HepG2 (cell line): ENCODE measurements around the gene RAB3A. TPM values are rescaled to one million over a fixed set of nuclear protein-coding genes. Genes with fewer than 3 reads are reported as not detected.

Source experiments
- CEBPG ChIP-seq: IDR thresholded peaks from 2 replicates; pipeline ENCODE4 v1.6.1; 2016
- ETV6 ChIP-seq: sonication (generic); formaldehyde crosslinking; conservative IDR thresholded peaks from 2 replicates; pipeline ENCODE4 v1.4.0; 2020; ENCODE audit warnings: missing genetic modification reagents
- FOXP1 ChIP-seq, 2 experiments: fragments of 450-650 bp in 1 of 2; IDR thresholded peaks; 2 replicates each; pipeline ENCODE4 v1.6.1; 2017 to 2018; ENCODE audit warnings: antibody characterized with exemption in 1 of 2
- NFE2L2 ChIP-seq: fragments of 150-350 bp; IDR thresholded peaks from 2 replicates; pipeline ENCODE4 v1.6.1; 2014; ENCODE audit warnings: low read length
- NFRKB ChIP-seq: fragments of 450-650 bp; IDR thresholded peaks from 2 replicates; pipeline ENCODE4 v1.6.1; 2017
- PHF5A ChIP-seq: IDR thresholded peaks from one replicate; pipeline ENCODE4 v1.6.1; 2018; ENCODE audit warnings: low read depth, missing genetic modification reagents; ENCODE audit not compliant: unreplicated experiment
- POLR2AphosphoS5 ChIP-seq: IDR thresholded peaks from 2 replicates; pipeline ENCODE4 v1.6.1; 2012; ENCODE audit warnings: low read depth, low read length
- RAD51 ChIP-seq: fragments of 450-650 bp; IDR thresholded peaks from 2 replicates; pipeline ENCODE4 v1.6.1; 2016; ENCODE audit warnings: borderline replicate concordance
- ZFP36L1 ChIP-seq: sonication (generic); formaldehyde crosslinking; IDR thresholded peaks from 2 replicates; pipeline ENCODE4 v1.8.0; 2022; ENCODE audit warnings: mild to moderate bottlenecking, missing genetic modification reagents, moderate library complexity
- ZMYM4 ChIP-seq: sonication (generic); formaldehyde crosslinking; IDR thresholded peaks from 2 replicates; pipeline ENCODE4 v1.8.1; 2023; ENCODE audit warnings: mild to moderate bottlenecking, missing genetic modification reagents
- ZNF75D ChIP-seq: sonication (generic); formaldehyde crosslinking; IDR thresholded peaks from 2 replicates; pipeline ENCODE4 v1.8.1; 2023; ENCODE audit warnings: missing genetic modification reagents, mild to moderate bottlenecking, borderline replicate concordance
- ZNF878 ChIP-seq: sonication (generic); formaldehyde crosslinking; IDR thresholded peaks from 2 replicates; pipeline ENCODE4 v1.8.1; 2023; ENCODE audit warnings: mild to moderate bottlenecking, missing genetic modification reagents, moderate library complexity
- polyA plus RNA-seq, 8 experiments: library from polyadenylated mRNA; depleted of rRNA in 3 of 8; stranded (reverse) in 7 of 8; unstranded in 1 of 8; fragments of >200 nt; fragmentation: Illumina TruSeq in 4 of 8; extraction: Trizol in 4 of 8; gene quantifications; 2 replicates each; pipeline versions ENCODE4 v1.2.1 to v1.2.3, GENCODE V29; 2011 to 2016; ENCODE audit warnings: low read depth in 4 of 8, missing spikeins in 1 of 8, mixed read lengths in 1 of 8; ENCODE audit not compliant: insufficient read depth in 1 of 8
- total RNA-seq, 5 experiments: library from RNA; depleted of rRNA; stranded (reverse); fragments of >200 nt; fragmentation: Illumina TruSeq; extraction: Trizol; gene quantifications; 2 replicates each; pipeline ENCODE4 v1.2.3, GENCODE V29; 2016; ENCODE audit warnings: low read depth in 1 of 5
- TF ChIP-seq, protein P1 (sequence below): sonication (generic); formaldehyde crosslinking; IDR thresholded peaks from 2 replicates; pipeline ENCODE4 v1.4.0; 2020; ENCODE audit warnings: missing genetic modification reagents
- TF ChIP-seq, protein P2 (sequence below): sonication (generic); formaldehyde crosslinking; IDR thresholded peaks from 2 replicates; pipeline ENCODE4 v1.8.0; 2022; ENCODE audit warnings: missing genetic modification reagents, low read depth, mild to moderate bottlenecking, borderline replicate concordance
- TF ChIP-seq, protein P3 (sequence below): sonication (generic); formaldehyde crosslinking; conservative IDR thresholded peaks from 2 replicates; pipeline ENCODE4 v1.4.0; 2020; ENCODE audit warnings: missing genetic modification reagents
- TF ChIP-seq, protein P4 (sequence below): sonication (generic); formaldehyde crosslinking; IDR thresholded peaks from 2 replicates; pipeline ENCODE4 v1.4.0; 2020; ENCODE audit warnings: missing genetic modification reagents
- TF ChIP-seq, protein P5 (sequence below): sonication (generic); formaldehyde crosslinking; IDR thresholded peaks from 2 replicates; pipeline ENCODE4 v1.5.0; 2020; ENCODE audit warnings: mild to moderate bottlenecking, missing genetic modification reagents
- TF ChIP-seq, protein P6 (sequence below): sonication (generic); formaldehyde crosslinking; IDR thresholded peaks from 2 replicates; pipeline ENCODE4 v1.8.1; 2023; ENCODE audit warnings: mild to moderate bottlenecking, missing genetic modification reagents
- TF ChIP-seq, protein P7 (sequence below): sonication (generic); formaldehyde crosslinking; IDR thresholded peaks from 2 replicates; pipeline ENCODE4 v1.8.0; 2022; ENCODE audit warnings: missing genetic modification reagents, mild to moderate bottlenecking, moderate library complexity, borderline replicate concordance

The RAB3A gene
- total and polyA plus RNA-seq, 2 of the 13 experiments (the other 11 are each of a cell fraction or from before 2014, with no cell fraction given) = 0.58 to 0.98 TPM

DNA sequence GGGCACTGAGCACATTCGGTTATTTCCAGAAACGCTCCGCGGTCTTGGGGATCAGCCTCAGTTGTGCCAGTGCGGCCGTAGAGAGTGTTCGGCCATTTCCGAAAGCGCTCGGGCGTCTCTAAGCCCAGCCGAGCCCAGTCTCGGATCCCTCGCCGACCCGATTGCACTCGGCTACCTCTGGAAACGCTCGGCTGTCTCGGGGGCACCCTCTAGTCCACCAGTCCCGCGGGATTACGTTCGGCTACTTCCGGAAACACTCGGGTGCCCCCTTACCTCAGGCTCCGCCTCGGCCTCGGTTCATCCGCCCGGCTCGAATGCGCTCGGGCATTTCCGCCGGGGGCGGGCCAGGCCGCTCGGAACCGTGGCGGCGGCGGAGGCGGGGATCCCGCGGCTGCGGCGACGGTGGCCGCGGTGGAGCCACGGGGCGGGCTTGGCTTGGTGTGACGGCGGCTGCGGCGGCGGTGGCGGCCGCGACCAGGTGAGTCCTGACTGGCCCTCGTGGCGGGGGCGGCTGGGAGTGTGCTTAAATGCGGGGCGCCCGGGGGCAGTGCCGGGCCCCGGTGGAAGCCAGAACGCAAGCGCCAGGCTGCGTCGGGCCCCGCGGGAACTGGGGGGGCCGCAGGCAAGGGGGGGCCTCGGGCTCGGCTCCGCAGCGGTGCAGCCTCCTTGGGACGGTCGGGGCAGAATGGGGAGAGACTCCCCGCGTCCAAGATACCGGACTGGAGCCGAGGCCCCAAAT, 50.9 kb downstream of the RAB3A start, which contains the start of gene PIK3R2 (continued):
- TF ChIP-seq, protein P1, sequence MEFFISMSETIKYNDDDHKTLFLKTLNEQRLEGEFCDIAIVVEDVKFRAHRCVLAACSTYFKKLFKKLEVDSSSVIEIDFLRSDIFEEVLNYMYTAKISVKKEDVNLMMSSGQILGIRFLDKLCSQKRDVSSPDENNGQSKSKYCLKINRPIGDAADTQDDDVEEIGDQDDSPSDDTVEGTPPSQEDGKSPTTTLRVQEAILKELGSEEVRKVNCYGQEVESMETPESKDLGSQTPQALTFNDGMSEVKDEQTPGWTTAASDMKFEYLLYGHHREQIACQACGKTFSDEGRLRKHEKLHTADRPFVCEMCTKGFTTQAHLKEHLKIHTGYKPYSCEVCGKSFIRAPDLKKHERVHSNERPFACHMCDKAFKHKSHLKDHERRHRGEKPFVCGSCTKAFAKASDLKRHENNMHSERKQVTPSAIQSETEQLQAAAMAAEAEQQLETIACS = no peak
- TF ChIP-seq CEBPG (CRISPR knock-in tag) = no peak
- no peak for TF ChIP-seq PHF5A (CRISPR knock-in tag)
- no peak for TF ChIP-seq ETV6 (CRISPR knock-in tag)
- TF ChIP-seq, protein P2, sequence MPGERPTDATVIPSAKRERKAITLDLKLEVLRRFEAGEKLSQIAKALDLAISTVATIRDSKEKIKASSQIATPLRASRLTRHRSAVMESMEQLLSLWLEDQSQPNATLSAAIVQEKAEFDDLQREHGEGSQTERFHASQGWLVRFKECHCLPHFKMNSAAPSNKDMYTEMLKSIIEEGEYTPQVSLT (CRISPR knock-in tag) = no peak
- TF ChIP-seq, protein P3, sequence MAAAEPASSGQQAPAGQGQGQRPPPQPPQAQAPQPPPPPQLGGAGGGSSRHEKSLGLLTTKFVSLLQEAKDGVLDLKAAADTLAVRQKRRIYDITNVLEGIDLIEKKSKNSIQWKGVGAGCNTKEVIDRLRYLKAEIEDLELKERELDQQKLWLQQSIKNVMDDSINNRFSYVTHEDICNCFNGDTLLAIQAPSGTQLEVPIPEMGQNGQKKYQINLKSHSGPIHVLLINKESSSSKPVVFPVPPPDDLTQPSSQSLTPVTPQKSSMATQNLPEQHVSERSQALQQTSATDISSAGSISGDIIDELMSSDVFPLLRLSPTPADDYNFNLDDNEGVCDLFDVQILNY (CRISPR knock-in tag) = no peak
- TF ChIP-seq, protein P4, sequence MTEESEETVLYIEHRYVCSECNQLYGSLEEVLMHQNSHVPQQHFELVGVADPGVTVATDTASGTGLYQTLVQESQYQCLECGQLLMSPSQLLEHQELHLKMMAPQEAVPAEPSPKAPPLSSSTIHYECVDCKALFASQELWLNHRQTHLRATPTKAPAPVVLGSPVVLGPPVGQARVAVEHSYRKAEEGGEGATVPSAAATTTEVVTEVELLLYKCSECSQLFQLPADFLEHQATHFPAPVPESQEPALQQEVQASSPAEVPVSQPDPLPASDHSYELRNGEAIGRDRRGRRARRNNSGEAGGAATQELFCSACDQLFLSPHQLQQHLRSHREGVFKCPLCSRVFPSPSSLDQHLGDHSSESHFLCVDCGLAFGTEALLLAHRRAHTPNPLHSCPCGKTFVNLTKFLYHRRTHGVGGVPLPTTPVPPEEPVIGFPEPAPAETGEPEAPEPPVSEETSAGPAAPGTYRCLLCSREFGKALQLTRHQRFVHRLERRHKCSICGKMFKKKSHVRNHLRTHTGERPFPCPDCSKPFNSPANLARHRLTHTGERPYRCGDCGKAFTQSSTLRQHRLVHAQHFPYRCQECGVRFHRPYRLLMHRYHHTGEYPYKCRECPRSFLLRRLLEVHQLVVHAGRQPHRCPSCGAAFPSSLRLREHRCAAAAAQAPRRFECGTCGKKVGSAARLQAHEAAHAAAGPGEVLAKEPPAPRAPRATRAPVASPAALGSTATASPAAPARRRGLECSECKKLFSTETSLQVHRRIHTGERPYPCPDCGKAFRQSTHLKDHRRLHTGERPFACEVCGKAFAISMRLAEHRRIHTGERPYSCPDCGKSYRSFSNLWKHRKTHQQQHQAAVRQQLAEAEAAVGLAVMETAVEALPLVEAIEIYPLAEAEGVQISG (CRISPR knock-in tag) = no peak
- TF ChIP-seq POLR2AphosphoS5 = peak; percentile 67; the same call in 1 of the 2 replicates
- TF ChIP-seq ZFP36L1 (CRISPR knock-in tag) = no peak
- 0 out of 2 replicates have a peak, but pooled peaks have one; percentile 18 for TF ChIP-seq ZMYM4 (CRISPR knock-in tag)
- no peak for TF ChIP-seq FOXP1 (IDR thresholded peaks at IDR 0.05)
- TF ChIP-seq FOXP1 (CRISPR knock-in tag; IDR thresholded peaks at IDR 0.05) = no peak
- no peak for TF ChIP-seq NFRKB
- TF ChIP-seq RAD51 = no peak
- TF ChIP-seq, protein P5, sequence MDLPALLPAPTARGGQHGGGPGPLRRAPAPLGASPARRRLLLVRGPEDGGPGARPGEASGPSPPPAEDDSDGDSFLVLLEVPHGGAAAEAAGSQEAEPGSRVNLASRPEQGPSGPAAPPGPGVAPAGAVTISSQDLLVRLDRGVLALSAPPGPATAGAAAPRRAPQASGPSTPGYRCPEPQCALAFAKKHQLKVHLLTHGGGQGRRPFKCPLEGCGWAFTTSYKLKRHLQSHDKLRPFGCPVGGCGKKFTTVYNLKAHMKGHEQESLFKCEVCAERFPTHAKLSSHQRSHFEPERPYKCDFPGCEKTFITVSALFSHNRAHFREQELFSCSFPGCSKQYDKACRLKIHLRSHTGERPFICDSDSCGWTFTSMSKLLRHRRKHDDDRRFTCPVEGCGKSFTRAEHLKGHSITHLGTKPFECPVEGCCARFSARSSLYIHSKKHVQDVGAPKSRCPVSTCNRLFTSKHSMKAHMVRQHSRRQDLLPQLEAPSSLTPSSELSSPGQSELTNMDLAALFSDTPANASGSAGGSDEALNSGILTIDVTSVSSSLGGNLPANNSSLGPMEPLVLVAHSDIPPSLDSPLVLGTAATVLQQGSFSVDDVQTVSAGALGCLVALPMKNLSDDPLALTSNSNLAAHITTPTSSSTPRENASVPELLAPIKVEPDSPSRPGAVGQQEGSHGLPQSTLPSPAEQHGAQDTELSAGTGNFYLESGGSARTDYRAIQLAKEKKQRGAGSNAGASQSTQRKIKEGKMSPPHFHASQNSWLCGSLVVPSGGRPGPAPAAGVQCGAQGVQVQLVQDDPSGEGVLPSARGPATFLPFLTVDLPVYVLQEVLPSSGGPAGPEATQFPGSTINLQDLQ (CRISPR knock-in tag) = no peak
- TF ChIP-seq, protein P6, sequence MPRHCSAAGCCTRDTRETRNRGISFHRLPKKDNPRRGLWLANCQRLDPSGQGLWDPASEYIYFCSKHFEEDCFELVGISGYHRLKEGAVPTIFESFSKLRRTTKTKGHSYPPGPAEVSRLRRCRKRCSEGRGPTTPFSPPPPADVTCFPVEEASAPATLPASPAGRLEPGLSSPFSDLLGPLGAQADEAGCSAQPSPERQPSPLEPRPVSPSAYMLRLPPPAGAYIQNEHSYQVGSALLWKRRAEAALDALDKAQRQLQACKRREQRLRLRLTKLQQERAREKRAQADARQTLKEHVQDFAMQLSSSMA (CRISPR knock-in tag) = no peak
- no peak for TF ChIP-seq ZNF878
- TF ChIP-seq, protein P7, sequence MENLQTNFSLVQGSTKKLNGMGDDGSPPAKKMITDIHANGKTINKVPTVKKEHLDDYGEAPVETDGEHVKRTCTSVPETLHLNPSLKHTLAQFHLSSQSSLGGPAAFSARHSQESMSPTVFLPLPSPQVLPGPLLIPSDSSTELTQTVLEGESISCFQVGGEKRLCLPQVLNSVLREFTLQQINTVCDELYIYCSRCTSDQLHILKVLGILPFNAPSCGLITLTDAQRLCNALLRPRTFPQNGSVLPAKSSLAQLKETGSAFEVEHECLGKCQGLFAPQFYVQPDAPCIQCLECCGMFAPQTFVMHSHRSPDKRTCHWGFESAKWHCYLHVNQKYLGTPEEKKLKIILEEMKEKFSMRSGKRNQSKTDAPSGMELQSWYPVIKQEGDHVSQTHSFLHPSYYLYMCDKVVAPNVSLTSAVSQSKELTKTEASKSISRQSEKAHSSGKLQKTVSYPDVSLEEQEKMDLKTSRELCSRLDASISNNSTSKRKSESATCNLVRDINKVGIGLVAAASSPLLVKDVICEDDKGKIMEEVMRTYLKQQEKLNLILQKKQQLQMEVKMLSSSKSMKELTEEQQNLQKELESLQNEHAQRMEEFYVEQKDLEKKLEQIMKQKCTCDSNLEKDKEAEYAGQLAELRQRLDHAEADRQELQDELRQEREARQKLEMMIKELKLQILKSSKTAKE (CRISPR knock-in tag) = no peak
- no peak for TF ChIP-seq NFE2L2
- no peak for TF ChIP-seq ZNF75D (CRISPR knock-in tag)
